ENCODE data around the gene ARHGEF10L. TPM values are rescaled to one million over a fixed set of nuclear protein-coding genes. Genes with fewer than 3 reads are reported as not detected.

Gene ARHGEF10L
- total RNA-seq, 3 donors from 2014 or later = 0.08 to 0.24 TPM; not detected in 1

DNA sequence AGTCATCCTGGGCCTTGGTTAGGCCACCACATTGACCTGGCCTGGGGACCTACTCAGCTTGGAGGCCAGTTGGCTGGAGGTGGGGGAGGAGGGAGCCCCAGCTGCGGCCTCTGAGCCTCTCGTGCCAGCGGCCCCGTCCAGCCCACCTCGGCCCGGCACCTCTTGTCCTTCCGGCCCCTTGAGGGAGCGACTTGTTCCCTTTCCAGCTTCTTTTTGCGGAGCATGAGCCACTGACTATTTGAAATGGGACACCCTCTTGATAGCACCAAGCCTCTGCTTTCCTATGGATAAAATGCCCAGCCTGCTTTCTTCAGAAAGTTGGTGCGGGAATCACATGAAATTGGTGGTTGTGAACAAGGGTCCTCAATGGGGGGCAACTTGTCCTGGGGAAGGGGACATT, 24.7 kb upstream of the ARHGEF10L start:
- Mint-ChIP-seq H3K27me3 (ENCODE audit: low read depth) (peaks cover 20% of the 10 kb centered on the region), H3K36me3 (ENCODE audit: insufficient read depth) (no peaks in the 10 kb centered on the region), H3K4me1 (ENCODE audit: low read depth) (no peaks in the 10 kb centered on the region), H3K4me3 (no peak overlapping the region), H3K9me3 (no peaks in the 10 kb centered on the region)
- DNase-seq (no peak), ATAC-seq (no peak)

DNA sequence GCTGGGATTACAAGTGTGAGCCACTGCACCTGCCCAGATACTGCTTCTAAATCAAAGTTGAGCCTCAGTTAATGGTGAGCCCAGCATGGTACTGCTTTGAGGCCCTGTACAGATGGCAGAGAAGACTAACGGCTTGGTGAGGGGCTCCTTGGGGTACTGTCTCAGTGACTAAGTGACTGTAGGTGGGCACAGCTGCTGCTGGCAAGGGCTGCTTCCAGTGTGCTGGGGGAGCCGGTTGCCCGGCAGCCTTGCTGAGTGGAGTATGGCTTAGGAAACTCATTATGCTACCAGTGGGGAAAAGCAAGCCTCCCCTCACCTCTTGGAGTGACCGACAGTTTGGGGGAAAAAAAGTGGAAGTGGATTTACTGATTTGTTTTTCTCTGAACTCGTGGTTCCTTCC, 23.6 kb upstream of the ARHGEF10L start:
- DNase-seq = no peak
- Mint-ChIP-seq H3K4me1 (ENCODE audit: low read depth) (no peaks in the 10 kb centered on the region), H3K9me3 (no peaks in the 10 kb centered on the region), H3K4me3 (no peak overlapping the region), H3K27me3 (ENCODE audit: low read depth) (peaks cover 28% of the 10 kb centered on the region), H3K36me3 (ENCODE audit: insufficient read depth) (no peaks in the 10 kb centered on the region)
- ATAC-seq = no peak

DNA sequence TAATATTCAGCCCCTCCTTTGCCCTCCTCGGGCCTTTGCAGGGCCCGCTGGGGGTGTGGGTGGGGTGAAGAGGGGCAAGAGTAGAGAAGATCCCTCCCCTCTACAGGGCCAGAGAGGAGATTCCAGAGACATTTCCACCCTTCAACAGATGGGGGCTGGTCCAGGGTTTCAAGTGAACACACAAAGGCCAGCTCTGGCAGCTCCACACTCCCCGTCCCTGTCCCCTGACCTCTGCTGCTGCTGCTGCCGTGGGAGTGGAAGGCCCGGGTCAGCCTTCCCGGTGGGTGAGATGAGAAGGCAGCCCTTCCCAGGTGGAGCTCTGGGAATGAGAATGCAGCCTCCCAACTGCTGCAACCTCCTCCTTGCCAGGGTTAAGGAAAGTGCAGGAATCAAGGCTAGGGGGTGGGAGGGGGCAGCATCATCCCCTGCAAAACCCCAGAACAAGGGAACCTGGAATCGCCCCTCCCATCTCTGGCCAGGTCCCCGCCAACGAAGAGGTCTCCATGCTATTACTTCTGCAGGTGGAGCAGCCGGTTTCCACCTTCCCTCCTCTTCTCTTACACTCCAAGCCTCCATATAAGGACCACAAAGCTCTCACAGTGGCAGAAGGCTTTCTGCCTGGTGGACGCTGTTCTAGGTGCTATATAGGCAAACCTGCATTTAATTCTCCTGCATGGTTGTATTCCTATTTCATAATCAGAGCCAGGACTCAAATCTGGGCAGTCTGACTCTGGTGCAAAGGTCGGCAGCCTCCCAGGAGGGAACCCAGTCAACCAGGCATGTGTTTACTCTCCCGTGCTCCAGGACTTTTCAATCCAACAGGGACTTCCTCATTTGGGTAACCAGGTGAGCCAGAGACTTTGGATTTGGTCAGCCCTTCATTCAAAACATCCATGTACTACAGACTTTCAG, 22.9 kb upstream of the ARHGEF10L start:
- ATAC-seq (no peak), DNase-seq (no peak)
- H3K4me1 Mint-ChIP-seq (ENCODE audit: low read depth) = no peaks in the 10 kb centered on the region
- H3K27me3 Mint-ChIP-seq (ENCODE audit: low read depth) = peaks cover 28% of the 10 kb centered on the region
- no peaks in the 10 kb centered on the region for H3K36me3 Mint-ChIP-seq (ENCODE audit: insufficient read depth)
- H3K4me3 Mint-ChIP-seq = no peak overlapping the region
- no peaks in the 10 kb centered on the region for H3K9me3 Mint-ChIP-seq

DNA sequence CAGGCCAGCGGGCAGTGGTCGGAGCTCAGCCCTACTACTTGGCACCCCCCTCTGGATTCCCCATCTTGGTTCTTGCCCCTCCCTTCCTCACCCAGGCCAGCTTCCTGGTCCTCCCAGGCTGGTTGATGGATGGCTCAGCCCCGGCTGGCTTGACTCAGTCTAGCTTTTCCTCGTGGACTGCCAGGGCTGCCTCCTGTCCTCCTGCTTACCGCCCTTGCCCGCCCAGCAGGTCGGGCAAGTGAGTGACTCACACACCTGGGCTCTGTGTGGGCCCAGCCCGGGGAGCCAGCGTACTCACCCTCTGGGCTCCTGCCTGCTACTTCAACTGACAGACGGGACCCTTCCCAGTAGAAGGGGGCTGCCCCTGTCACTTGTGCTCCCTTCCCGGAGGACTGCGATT, 19.5 kb upstream of the ARHGEF10L start:
- DNase-seq (no peak), ATAC-seq (no peak)
- no peaks in the 10 kb centered on the region for H3K4me1 Mint-ChIP-seq (ENCODE audit: low read depth)
- H3K4me3 Mint-ChIP-seq = no peak overlapping the region
- no peaks in the 10 kb centered on the region for H3K36me3 Mint-ChIP-seq (ENCODE audit: insufficient read depth)
- no peaks in the 10 kb centered on the region for H3K9me3 Mint-ChIP-seq
- peaks cover 44% of the 10 kb centered on the region for H3K27me3 Mint-ChIP-seq (ENCODE audit: low read depth)

DNA sequence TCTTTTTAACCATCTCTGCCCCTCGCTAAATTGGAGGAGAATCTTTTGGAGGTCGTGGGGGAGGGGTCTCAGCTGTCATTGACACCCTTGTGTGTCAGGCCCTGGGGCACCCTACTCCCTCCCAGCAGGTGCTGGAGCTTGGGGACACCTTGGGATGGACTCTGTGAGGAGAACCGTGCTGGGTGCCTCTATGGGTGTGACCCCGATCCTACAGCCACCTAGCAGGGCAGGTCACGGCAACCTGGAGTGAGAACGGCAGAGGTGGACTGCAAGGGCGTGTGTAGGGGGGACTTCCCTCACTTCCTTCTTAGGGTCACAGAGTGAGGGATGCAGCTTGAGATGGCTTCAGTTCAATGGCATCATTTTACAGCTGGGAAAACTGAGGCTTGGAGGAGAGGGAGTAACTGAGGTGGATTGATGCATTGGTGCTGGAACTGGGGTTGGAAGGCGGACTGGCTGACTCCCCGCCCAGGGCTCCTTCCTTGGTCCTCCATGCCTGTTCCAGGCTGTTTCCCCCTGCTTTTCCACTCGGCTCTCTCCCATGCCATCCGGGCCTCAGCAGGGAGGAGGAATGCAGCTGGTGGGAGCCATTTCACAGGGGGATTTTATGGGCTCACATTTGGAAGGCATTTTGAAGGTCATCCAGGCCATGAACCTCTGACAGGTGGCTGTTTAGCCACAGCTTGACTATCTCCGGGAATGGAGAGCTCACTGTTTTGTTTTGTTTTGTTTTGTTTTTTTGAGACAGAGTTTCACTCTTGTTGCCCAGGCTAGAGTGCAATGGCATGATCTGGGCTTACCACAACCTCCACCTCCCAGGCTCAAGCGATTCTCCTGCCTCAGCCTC, 18.8 kb upstream of the ARHGEF10L start:
- no peaks in the 10 kb centered on the region for H3K9me3 Mint-ChIP-seq
- H3K27me3 Mint-ChIP-seq (ENCODE audit: low read depth) = peaks cover 42% of the 10 kb centered on the region
- H3K36me3 Mint-ChIP-seq (ENCODE audit: insufficient read depth) = no peaks in the 10 kb centered on the region
- no peaks in the 10 kb centered on the region for H3K4me1 Mint-ChIP-seq (ENCODE audit: low read depth)
- no peak overlapping the region for H3K4me3 Mint-ChIP-seq
- DNase-seq (no peak), ATAC-seq (no peak)

DNA sequence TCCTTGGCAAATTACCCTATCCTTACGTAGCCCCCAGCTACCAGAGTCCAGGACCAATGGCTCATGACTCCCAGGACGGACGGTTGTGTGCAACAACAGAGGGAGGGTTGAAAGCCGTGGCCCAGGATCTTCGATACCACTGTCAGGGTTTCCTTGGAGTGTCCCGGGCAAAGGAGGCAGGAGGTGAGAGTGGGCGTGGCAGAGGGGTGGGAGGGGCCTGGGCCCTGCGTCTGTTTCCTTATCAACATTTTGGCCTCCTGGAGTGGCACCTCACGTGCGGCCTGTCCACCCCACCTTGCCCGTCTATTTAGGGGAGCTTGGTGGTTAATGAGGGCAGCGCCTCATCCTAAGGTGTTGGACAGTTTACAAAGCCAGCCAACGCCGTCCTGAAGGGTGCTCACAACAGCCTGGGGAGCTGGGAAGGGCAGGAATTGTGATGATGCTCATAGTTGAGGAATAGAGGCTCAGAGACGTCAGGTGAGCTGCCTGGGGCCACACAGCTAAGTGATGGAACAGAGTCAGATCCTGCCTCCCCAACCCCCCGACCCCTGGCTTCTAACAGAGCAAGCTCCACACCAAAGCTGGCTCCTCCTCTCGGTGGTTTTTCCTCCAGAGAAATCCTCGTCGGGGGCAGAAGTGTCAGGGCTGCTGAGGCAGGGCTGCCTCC, 17.4 kb upstream of the ARHGEF10L start:
- Mint-ChIP-seq H3K4me3 (no peak overlapping the region), H3K9me3 (no peaks in the 10 kb centered on the region), H3K4me1 (ENCODE audit: low read depth) (no peaks in the 10 kb centered on the region)

DNA sequence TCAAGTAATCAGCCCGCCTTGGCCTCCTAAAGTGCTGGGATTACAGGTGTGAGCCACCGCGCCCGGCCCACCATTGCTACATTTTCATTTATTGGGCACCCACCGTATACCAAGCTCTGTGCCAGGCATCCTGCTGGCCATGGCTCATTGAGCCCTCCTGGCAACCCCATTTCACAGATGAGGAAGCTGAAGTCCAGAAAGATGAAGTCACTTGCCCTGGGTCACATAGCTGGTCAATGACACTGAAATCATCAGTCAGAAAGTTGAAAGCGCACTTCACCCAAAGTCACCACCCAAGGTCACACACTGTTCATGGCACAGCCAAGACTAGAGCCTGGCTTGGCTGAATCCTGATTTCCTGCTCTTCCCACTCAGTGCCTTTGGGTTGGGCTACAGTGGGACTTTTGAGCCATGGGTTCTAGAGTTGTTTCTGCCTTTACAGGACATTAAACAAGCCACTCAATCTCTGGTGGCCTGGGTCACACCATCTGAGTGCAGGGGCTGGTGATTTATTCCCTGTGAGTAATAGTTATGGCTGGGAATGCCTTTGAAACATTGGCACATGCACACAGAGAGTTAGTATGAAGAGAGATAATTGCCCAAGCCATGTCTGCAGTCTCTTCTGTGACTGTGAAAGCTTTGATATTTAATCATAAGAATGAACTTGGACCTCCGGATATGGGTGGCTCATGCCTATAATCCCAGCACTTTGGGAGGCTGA, 16.0 kb upstream of the ARHGEF10L start:
- DNase-seq (no peak), ATAC-seq (no peak)
- no peaks in the 10 kb centered on the region for H3K9me3 Mint-ChIP-seq
- H3K27me3 Mint-ChIP-seq (ENCODE audit: low read depth) = peaks cover 28% of the 10 kb centered on the region
- no peaks in the 10 kb centered on the region for H3K4me1 Mint-ChIP-seq (ENCODE audit: low read depth)
- H3K36me3 Mint-ChIP-seq (ENCODE audit: insufficient read depth) = no peaks in the 10 kb centered on the region
- no peak overlapping the region for H3K4me3 Mint-ChIP-seq

More for the DNA sequence above, 17.4 kb upstream of the ARHGEF10L start:
- DNase-seq (no peak), ATAC-seq (no peak)
- Mint-ChIP-seq H3K36me3 (ENCODE audit: insufficient read depth) (no peaks in the 10 kb centered on the region), H3K27me3 (ENCODE audit: low read depth) (peaks cover 30% of the 10 kb centered on the region)

DNA sequence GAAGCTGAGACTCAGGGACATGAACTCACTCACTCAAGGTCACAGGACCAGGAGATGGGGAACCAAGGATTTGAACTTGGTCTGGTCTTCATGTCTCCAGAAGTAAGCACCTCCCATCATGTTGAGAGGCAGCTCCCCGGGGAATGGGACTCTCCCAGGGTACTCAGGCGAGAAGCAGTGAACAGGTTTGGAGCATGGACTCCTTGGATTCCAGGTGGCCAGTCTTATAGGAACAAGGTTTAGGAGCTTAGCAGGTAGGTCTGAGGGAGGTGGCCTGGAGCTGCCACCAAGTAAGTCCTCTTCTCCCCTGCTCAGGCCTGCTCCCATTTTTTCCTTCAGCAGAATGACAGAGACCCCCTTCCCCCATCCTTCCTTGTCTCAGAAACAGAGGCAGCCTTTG, 14.9 kb upstream of the ARHGEF10L start:
- Mint-ChIP-seq H3K36me3 (ENCODE audit: insufficient read depth) (no peaks in the 10 kb centered on the region), H3K4me1 (ENCODE audit: low read depth) (no peaks in the 10 kb centered on the region), H3K4me3 (no peak overlapping the region), H3K9me3 (no peaks in the 10 kb centered on the region), H3K27me3 (ENCODE audit: low read depth) (peaks cover 29% of the 10 kb centered on the region)
- no peak for DNase-seq
- no peak for ATAC-seq

DNA sequence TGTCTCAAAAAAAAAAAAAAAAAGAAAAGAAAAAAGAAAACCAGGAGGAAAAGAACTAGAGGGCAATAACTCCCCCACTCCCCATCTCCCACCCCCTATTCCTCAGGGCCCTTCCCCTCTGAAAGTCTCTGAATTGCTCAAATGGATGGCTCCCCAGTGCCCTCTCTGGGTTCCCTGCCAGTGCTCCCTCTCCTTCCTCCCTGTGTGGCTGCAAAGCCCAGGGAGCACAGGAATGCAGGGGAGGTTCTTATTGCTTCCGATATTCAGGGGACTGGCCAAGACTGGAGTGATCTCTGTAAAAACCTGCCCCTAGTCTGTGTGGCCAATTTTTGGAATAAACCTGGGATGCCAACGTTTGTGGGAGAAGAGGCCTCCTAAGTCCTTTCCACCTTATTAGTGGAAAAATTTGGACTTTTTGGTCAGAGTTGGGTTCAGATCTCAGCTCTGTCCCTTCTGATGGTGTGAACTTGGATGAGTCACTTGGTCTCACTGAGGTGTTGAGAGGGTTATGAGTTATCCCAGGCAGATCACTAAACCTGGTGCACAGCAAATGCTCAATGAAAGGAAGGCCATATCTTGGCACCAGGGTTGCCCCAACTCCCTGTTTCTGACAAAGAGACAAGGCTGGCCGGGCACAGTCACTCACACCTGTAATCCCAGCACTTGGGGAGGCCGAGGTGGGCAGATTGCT, 13.4 kb upstream of the ARHGEF10L start:
- no peak for ATAC-seq
- Mint-ChIP-seq H3K4me1 (ENCODE audit: low read depth) (no peaks in the 10 kb centered on the region), H3K9me3 (no peaks in the 10 kb centered on the region), H3K36me3 (ENCODE audit: insufficient read depth) (no peaks in the 10 kb centered on the region), H3K4me3 (no peak overlapping the region), H3K27me3 (ENCODE audit: low read depth) (peaks cover 25% of the 10 kb centered on the region)
- no peak for DNase-seq

DNA sequence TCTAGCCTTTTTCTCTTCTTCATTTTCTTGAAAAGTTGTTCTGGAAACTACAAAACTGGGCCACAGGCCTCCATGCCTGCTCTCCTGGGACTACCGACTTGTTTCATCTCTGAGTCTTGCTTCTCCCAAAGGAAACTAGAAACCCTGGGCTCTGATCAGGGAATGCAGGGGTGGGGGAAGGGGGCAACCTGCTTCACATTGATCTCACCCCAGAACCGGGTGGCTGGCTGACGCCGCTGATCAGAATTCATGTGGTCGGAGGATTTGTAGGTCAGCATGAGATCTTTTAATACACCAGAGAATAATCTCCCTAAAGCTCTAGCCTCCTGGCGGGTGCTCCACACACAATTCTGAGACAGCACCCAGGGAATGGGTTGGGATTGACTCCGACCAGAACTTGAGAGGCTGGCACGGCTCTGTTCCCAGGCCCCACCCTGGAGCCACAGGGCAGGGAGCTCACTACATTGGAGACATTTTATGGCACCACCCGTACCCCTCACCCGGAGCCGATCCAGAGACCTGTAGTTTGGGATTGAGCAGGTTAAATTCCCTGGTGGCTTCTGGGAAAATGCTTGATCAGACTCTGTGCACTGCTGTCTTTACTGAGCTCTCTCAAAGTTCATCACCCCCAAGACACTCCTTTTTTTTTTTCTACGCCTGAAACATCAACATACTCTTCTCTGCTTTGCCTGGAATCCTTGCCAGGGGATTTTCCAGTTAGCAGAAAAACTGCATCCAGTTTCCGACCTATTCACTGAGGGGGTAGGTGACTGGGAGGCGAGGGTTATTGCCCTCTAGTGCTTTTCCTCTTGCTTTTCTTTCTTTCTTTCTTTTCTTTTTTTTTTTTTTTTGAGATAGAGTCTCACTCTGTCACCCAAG, 12.2 kb upstream of the ARHGEF10L start:
- ATAC-seq (no peak), DNase-seq (no peak)
- H3K27me3 Mint-ChIP-seq (ENCODE audit: low read depth) = peaks cover 19% of the 10 kb centered on the region
- H3K36me3 Mint-ChIP-seq (ENCODE audit: insufficient read depth) = no peaks in the 10 kb centered on the region
- no peaks in the 10 kb centered on the region for H3K9me3 Mint-ChIP-seq
- H3K4me3 Mint-ChIP-seq = no peak overlapping the region
- no peaks in the 10 kb centered on the region for H3K4me1 Mint-ChIP-seq (ENCODE audit: low read depth)

DNA sequence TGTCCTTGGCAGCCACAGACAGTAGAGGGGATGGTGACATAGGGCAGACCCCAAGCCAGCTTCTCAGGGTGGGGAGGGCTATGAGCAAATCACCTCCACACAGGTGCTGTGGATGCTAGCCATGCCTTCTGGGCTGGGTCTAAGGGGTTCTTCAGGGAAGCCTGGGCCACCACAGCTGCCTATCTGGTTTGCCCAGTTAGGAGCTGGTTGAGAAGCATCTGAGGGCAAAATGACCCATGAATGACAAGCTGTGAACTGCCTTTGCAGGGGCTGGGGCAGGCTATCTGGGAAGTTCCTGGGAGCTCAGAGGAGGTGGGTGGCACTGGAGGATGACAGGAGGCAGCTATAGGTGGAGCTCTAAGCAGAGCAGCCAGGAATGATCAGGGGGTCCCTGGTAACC, 10.1 kb upstream of the ARHGEF10L start:
- Mint-ChIP-seq H3K27me3 (ENCODE audit: low read depth) (peaks cover 9% of the 10 kb centered on the region), H3K4me1 (ENCODE audit: low read depth) (no peaks in the 10 kb centered on the region), H3K4me3 (no peak overlapping the region), H3K9me3 (no peaks in the 10 kb centered on the region), H3K36me3 (ENCODE audit: insufficient read depth) (no peaks in the 10 kb centered on the region)
- DNase-seq = no peak
- no peak for ATAC-seq

DNA sequence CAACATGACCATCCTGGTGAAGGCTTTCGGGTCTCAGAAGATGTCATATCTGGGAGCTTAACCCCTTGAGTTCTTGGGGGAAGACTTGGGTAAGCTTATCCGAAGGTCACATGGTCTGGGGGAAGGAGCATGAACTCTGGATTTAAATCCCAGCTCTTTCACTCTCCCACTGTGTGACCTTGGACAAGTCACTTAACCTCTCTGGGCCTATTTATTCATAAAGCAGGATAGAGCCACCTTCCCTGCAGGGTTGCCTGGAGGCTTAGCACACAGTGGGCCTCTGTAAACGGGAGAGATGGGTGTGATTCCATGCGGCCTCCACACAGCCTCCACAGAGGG, 8.2 kb upstream of the ARHGEF10L start:
- no peaks in the 10 kb centered on the region for H3K36me3 Mint-ChIP-seq (ENCODE audit: insufficient read depth)
- no peak overlapping the region for H3K4me3 Mint-ChIP-seq
- no peaks in the 10 kb centered on the region for H3K4me1 Mint-ChIP-seq (ENCODE audit: low read depth)
- peaks cover 15% of the 10 kb centered on the region for H3K27me3 Mint-ChIP-seq (ENCODE audit: low read depth)
- ATAC-seq (no peak), DNase-seq (no peak)
- H3K9me3 Mint-ChIP-seq = no peaks in the 10 kb centered on the region

Measured in activated T-cell treated with anti-CD3 and anti-CD28 coated beads, Interleukin-2, amount 50 U/mL, for 4 hours (primary cell).